Measurements from ENCODE around the gene HERC3.

HERC3 gene

GRCh38 chr4:88591787-88592599 is at the start of gene HERC3:
Gene HERC3, plus strand, starts transcription at chr4:88592480. Its CDS starts 13,344 bp downstream, at chr4:88605824.
- no peaks in the 10 kb centered on the region for H3K9me3 ChIP-seq (ENCODE audit: low read length)
- H3K9me2 ChIP-seq (ENCODE audit: low read depth, low read length), result no peaks in the 10 kb centered on the region
- H3K79me2 ChIP-seq (ENCODE audit: insufficient read depth, low read length), result no peaks in the 10 kb centered on the region
- H3F3A ChIP-seq (ENCODE audit: insufficient read depth, low read length), result no peaks in the 10 kb centered on the region
- peak within 1 kb of the TSS; percentile 72 for H3K9ac ChIP-seq (ENCODE audit: low read length)
- peak within 1 kb of the TSS; percentile 90 for H2AFZ ChIP-seq (ENCODE audit: low read length)
- H3K4me2 ChIP-seq (ENCODE audit: low read length), result peak within 1 kb of the TSS; percentile 69
- H3K4me3 ChIP-seq (ENCODE audit: low read depth, low read length, poor library complexity, severe bottlenecking), result peak within 1 kb of the TSS; percentile 75
- no peaks in the 10 kb centered on the region for H4K20me1 ChIP-seq (ENCODE audit: insufficient read depth, low read length)
- TF ChIP-seq EZH2 (IDR thresholded peaks at IDR 0.05; ENCODE audit: borderline replicate concordance, low read length) (no peak), CTCF (IDR thresholded peaks at IDR 0.05; ENCODE audit: low read length) (no peak)
- H3K36me3 ChIP-seq (ENCODE audit: insufficient read depth, low read length), result peaks cover 7% of the 10 kb centered on the region; the same call in 1 of the 2 replicates
- H3K27ac ChIP-seq (ENCODE audit: low read depth, low read length, poor library complexity, severe bottlenecking), result no peak within 1 kb of the TSS
- no peaks in the 10 kb centered on the region for H3K27me3 ChIP-seq (ENCODE audit: insufficient read depth, low read length)
- H3K4me1 ChIP-seq (ENCODE audit: insufficient read depth, low read length, severe bottlenecking), result peaks cover 14% of the 10 kb centered on the region

GRCh38 chr4:88549815-88550214 is 42.5 kb upstream of the HERC3 start:
- H3K9ac ChIP-seq (ENCODE audit: low read length), result no peak overlapping the region
- no peaks in the 10 kb centered on the region for H3K36me3 ChIP-seq (ENCODE audit: insufficient read depth, low read length)
- H3K9me3 ChIP-seq (ENCODE audit: low read length), result no peaks in the 10 kb centered on the region
- H3K27ac ChIP-seq (ENCODE audit: low read depth, low read length, poor library complexity, severe bottlenecking), result no peak overlapping the region
- H3K4me1 ChIP-seq (ENCODE audit: insufficient read depth, low read length, severe bottlenecking), result no peaks in the 10 kb centered on the region
- H3K79me2 ChIP-seq (ENCODE audit: insufficient read depth, low read length), result no peaks in the 10 kb centered on the region
- no peak overlapping the region for H3K4me3 ChIP-seq (ENCODE audit: low read depth, low read length, poor library complexity, severe bottlenecking)
- TF ChIP-seq EZH2 (IDR thresholded peaks at IDR 0.05; ENCODE audit: borderline replicate concordance, low read length) (no peak), CTCF (IDR thresholded peaks at IDR 0.05; ENCODE audit: low read length) (no peak)
- H2AFZ ChIP-seq (ENCODE audit: low read length), result no peak overlapping the region
- no peaks in the 10 kb centered on the region for H3K27me3 ChIP-seq (ENCODE audit: insufficient read depth, low read length)
- H3K9me2 ChIP-seq (ENCODE audit: low read depth, low read length), result no peaks in the 10 kb centered on the region
- H4K20me1 ChIP-seq (ENCODE audit: insufficient read depth, low read length), result no peaks in the 10 kb centered on the region
- H3F3A ChIP-seq (ENCODE audit: insufficient read depth, low read length), result no peaks in the 10 kb centered on the region
- no peak overlapping the region for H3K4me2 ChIP-seq (ENCODE audit: low read length)

- Histone ChIP-seq H3K36me3 (ENCODE audit: insufficient read depth, low read length) (no peaks in the 10 kb centered on the region), H3K9ac (ENCODE audit: low read length) (no peak overlapping the region), H3K4me2 (ENCODE audit: low read length) (no peak overlapping the region), H3K27ac (ENCODE audit: low read depth, low read length, poor library complexity, severe bottlenecking) (no peak overlapping the region), H3F3A (ENCODE audit: insufficient read depth, low read length) (no peaks in the 10 kb centered on the region), H3K27me3 (ENCODE audit: insufficient read depth, low read length) (no peaks in the 10 kb centered on the region), H2AFZ (ENCODE audit: low read length) (no peak overlapping the region), H3K9me2 (ENCODE audit: low read depth, low read length) (no peaks in the 10 kb centered on the region), H3K9me3 (ENCODE audit: low read length) (no peaks in the 10 kb centered on the region), H3K4me3 (ENCODE audit: low read depth, low read length, poor library complexity, severe bottlenecking) (no peak overlapping the region), H3K4me1 (ENCODE audit: insufficient read depth, low read length, severe bottlenecking) (no peaks in the 10 kb centered on the region), H4K20me1 (ENCODE audit: insufficient read depth, low read length) (no peaks in the 10 kb centered on the region), H3K79me2 (ENCODE audit: insufficient read depth, low read length) (no peaks in the 10 kb centered on the region)
- TF ChIP-seq CTCF (IDR thresholded peaks at IDR 0.05; ENCODE audit: low read length), result no peak
- TF ChIP-seq EZH2 (IDR thresholded peaks at IDR 0.05; ENCODE audit: borderline replicate concordance, low read length), result no peak
These were observed 24.7 kb upstream of the HERC3 start for GRCh38 chr4:88567591-88567990.
